H9 (cell line): ENCODE measurements around the gene TRPC3. TPM values are rescaled to one million over a fixed set of nuclear protein-coding genes. Genes with fewer than 3 reads are reported as not detected.

Experiments used
- DNase-seq: peaks from one replicate; pipeline ENCODE4 v3.0.0-alpha.2; 2017
- H2AFZ ChIP-seq: one replicate; pipeline ENCODE4 v1.6.1; 2013; ENCODE audit warnings: mild to moderate bottlenecking, low read length, control low read depth, moderate library complexity
- H2AK5ac ChIP-seq: 2 replicates; pipeline ENCODE4 v1.6.1; 2013; ENCODE audit warnings: low read length, control low read depth, mixed read lengths; ENCODE audit not compliant: insufficient read length
- H2BK120ac ChIP-seq: one replicate; pipeline ENCODE4 v1.6.1; 2013; ENCODE audit warnings: low read depth, mild to moderate bottlenecking, low read length, control low read depth, inconsistent platforms; ENCODE audit not compliant: poor library complexity, severe bottlenecking
- H2BK12ac ChIP-seq: 2 replicates; pipeline ENCODE4 v1.6.1; 2013; ENCODE audit warnings: low read length, control low read depth, mixed read lengths, low read depth; ENCODE audit not compliant: insufficient read length
- H2BK15ac ChIP-seq: 2 replicates; pipeline ENCODE4 v1.6.1; 2013; ENCODE audit warnings: low read depth, low read length, control low read depth
- H2BK20ac ChIP-seq: one replicate; pipeline ENCODE4 v1.6.1; 2013; ENCODE audit warnings: low read depth, mild to moderate bottlenecking, low read length, control low read depth, inconsistent platforms; ENCODE audit not compliant: poor library complexity, severe bottlenecking
- H2BK5ac ChIP-seq: 2 replicates; pipeline ENCODE4 v1.6.1; 2013; ENCODE audit warnings: low read length, control low read depth, mixed read lengths; ENCODE audit not compliant: insufficient read length
- H3K14ac ChIP-seq: 2 replicates; pipeline ENCODE4 v1.6.1; 2013; ENCODE audit warnings: low read length, control low read depth; ENCODE audit not compliant: insufficient read depth
- H3K18ac ChIP-seq: 2 replicates; pipeline ENCODE4 v1.6.1; 2013; ENCODE audit warnings: low read depth, mild to moderate bottlenecking, mixed read lengths, low read length, control low read depth; ENCODE audit not compliant: insufficient read length
- H3K23ac ChIP-seq: 2 replicates; pipeline ENCODE4 v1.6.1; 2013; ENCODE audit warnings: low read length, control low read depth, mixed read lengths, low read depth; ENCODE audit not compliant: insufficient read length
- H3K23me2 ChIP-seq: 2 replicates; pipeline ENCODE4 v1.6.1; 2013; ENCODE audit warnings: low read depth, mild to moderate bottlenecking, mixed read lengths, low read length, control low read depth; ENCODE audit not compliant: insufficient read length, poor library complexity, severe bottlenecking
- H3K27ac ChIP-seq: 2 replicates; pipeline ENCODE4 v1.5.1; 2013; ENCODE audit warnings: low read length, control low read depth, mixed read lengths, low read depth; ENCODE audit not compliant: insufficient read length
- H3K27me3 ChIP-seq: 2 replicates; pipeline ENCODE4 v1.6.1; 2013; ENCODE audit warnings: low read length, control low read depth, inconsistent platforms; ENCODE audit not compliant: insufficient read depth
- H3K4ac ChIP-seq: 2 replicates; pipeline ENCODE4 v1.6.1; 2013; ENCODE audit warnings: low read depth, mild to moderate bottlenecking, control low read depth, inconsistent platforms, low read length, moderate library complexity
- H3K4me1 ChIP-seq: 2 replicates; pipeline ENCODE4 v1.6.1; 2013; ENCODE audit warnings: low read length, control low read depth, inconsistent platforms; ENCODE audit not compliant: insufficient read depth
- H3K4me2 ChIP-seq: 2 replicates; pipeline ENCODE4 v1.6.1; 2013; ENCODE audit warnings: low read length, control low read depth, mixed read lengths; ENCODE audit not compliant: insufficient read length, insufficient read depth
- H3K56ac ChIP-seq: 2 replicates; pipeline ENCODE4 v1.6.1; 2013; ENCODE audit warnings: low read depth, mild to moderate bottlenecking, mixed read lengths, low read length, control low read depth; ENCODE audit not compliant: insufficient read length
- H3K79me1 ChIP-seq: 2 replicates; pipeline ENCODE4 v1.6.1; 2013; ENCODE audit warnings: low read depth, mild to moderate bottlenecking, moderate library complexity, low read length, control low read depth, inconsistent platforms; ENCODE audit not compliant: insufficient read depth, poor library complexity, severe bottlenecking
- H3K79me2 ChIP-seq: 2 replicates; pipeline ENCODE4 v1.6.1; 2013; ENCODE audit warnings: low read length, control low read depth, inconsistent platforms; ENCODE audit not compliant: insufficient read depth
- H3K9ac ChIP-seq: 2 replicates; pipeline ENCODE4 v1.6.1; 2013; ENCODE audit warnings: low read length, control low read depth, mixed read lengths; ENCODE audit not compliant: insufficient read length; ENCODE audit errors: extremely low read depth
- H3K9me3 ChIP-seq: one replicate; pipeline ENCODE4 v1.6.1; 2013; ENCODE audit warnings: low read depth, low read length, inconsistent platforms; ENCODE audit not compliant: control insufficient read depth
- H3T11ph ChIP-seq: one replicate; pipeline ENCODE4 v1.6.1; 2013; ENCODE audit warnings: mild to moderate bottlenecking, low read length, control low read depth, inconsistent platforms
- H4K20me1 ChIP-seq: one replicate; pipeline ENCODE4 v1.6.1; 2013; ENCODE audit not compliant: control insufficient read depth, insufficient read length, insufficient read depth
- H4K5ac ChIP-seq: 2 replicates; pipeline ENCODE4 v1.6.1; 2013; ENCODE audit warnings: low read depth, mild to moderate bottlenecking, mixed read lengths, low read length, control low read depth; ENCODE audit not compliant: insufficient read length
- H4K8ac ChIP-seq: replicated peaks from 2 replicates; pipeline ENCODE4 v1.6.1; 2013; ENCODE audit warnings: low read length, control low read depth, mixed read lengths, low read depth; ENCODE audit not compliant: insufficient read length
- H4K91ac ChIP-seq: 2 replicates; pipeline ENCODE4 v1.6.1; 2013; ENCODE audit warnings: low read depth, mild to moderate bottlenecking, moderate library complexity, mixed read lengths, low read length, control low read depth; ENCODE audit not compliant: insufficient read length
- H3K27ac Mint-ChIP-seq, 3 experiments: 2 replicates in 2 of 3; 3 replicates in 1 of 3; pipeline ENCODE4 v1.8.0; 2020 to 2021; ENCODE audit warnings: mixed read lengths in 3 of 3, mild to moderate bottlenecking in 1 of 3, moderate library complexity in 1 of 3
- H3K27me3 Mint-ChIP-seq: 2 replicates; pipeline ENCODE4 v1.8.0; 2021; ENCODE audit warnings: low read depth, mild to moderate bottlenecking, moderate library complexity, mixed read lengths
- H3K36me3 Mint-ChIP-seq, 3 experiments: 2 replicates in 2 of 3; 3 replicates in 1 of 3; pipeline ENCODE4 v1.8.0; 2020 to 2021; ENCODE audit warnings: low read depth in 3 of 3, mixed read lengths in 3 of 3; ENCODE audit not compliant: insufficient read depth in 1 of 3
- H3K4me1 Mint-ChIP-seq, 2 experiments: 2 replicates each; pipeline ENCODE4 v1.8.0; 2020; ENCODE audit warnings: mixed read lengths in 2 of 2
- H3K4me3 Mint-ChIP-seq, 2 experiments: 2 replicates in 1 of 2; 3 replicates in 1 of 2; pipeline ENCODE4 v1.8.0; 2020 to 2021; ENCODE audit warnings: mild to moderate bottlenecking in 2 of 2, mixed read lengths in 2 of 2, moderate library complexity in 1 of 2
- H3K9me3 Mint-ChIP-seq, 2 experiments: 2 replicates in 1 of 2; 3 replicates in 1 of 2; pipeline ENCODE4 v1.8.0; 2020; ENCODE audit warnings: mild to moderate bottlenecking in 2 of 2, mixed read lengths in 2 of 2, moderate library complexity in 1 of 2
- CTCF ChIP-seq: fragments of 200-600 bp; sonication (generic); conservative IDR thresholded peaks from 3 replicates; pipeline ENCODE4 v1.8.0; 2021; ENCODE audit warnings: antibody characterized with exemption, mild to moderate bottlenecking
- WGBS: extraction: QIAGEN DNeasy Blood & Tissue Kit; methylation state at CpG from one replicate; pipeline ENCODE4 v1.1.7; 2013; ENCODE audit warnings: missing lambda C conversion rate, low lambda C conversion rate, mixed read lengths; ENCODE audit not compliant: insufficient read length; ENCODE audit errors: extremely low coverage; 5-methylcytosine and 5-hydroxymethylcytosine counted together
- total RNA-seq: library from RNA; stranded (reverse); gene quantifications from 2 replicates; pipeline ENCODE4 v1.2.1, GENCODE V29; 2021

The TRPC3 gene
- total RNA-seq, 1 experiment from 2014 or later, result 0.13 TPM

DNA sequence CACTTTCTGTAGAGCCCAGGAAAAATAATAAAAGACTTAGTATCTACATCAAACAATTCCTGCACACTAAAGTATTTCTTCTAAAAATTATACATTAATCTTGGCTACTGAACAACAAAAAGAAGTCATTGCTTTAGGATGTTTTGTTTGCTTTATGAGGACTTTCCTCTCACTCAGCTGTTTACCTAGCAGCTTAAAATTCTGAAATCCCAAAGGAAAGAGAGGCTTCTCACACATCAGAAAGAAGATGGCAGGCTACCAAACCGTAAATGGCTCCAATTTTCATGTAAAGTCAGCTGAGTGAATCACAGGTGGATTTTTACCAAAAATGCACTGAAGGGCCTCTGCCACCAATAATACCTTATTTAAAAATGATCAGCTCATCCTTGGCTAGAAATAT is 9.0 kb upstream of the TRPC3 start:
- H3K4me2 ChIP-seq, result no peak overlapping the region

More for the DNA sequence above, 9.0 kb upstream of the TRPC3 start:
- Histone ChIP-seq H3K4ac (no peak overlapping the region), H3K9me3 (no peaks in the 10 kb centered on the region), H3K18ac (no peak overlapping the region), H4K91ac (no peak overlapping the region), H4K20me1 (no peaks in the 10 kb centered on the region), H2BK120ac (no peak overlapping the region), H2BK15ac (no peak overlapping the region), H2AFZ (no peak overlapping the region), H3K23ac (no peak overlapping the region), H2BK20ac (no peak overlapping the region), H3K27me3 (no peaks in the 10 kb centered on the region), H4K8ac (no peak overlapping the region), H2AK5ac (no peak overlapping the region), H3K27ac (no peak overlapping the region), H3K9ac (no peak overlapping the region), H3K14ac (no peak overlapping the region), H2BK12ac (no peak overlapping the region), H3K79me1 (no peaks in the 10 kb centered on the region), H3K79me2 (no peaks in the 10 kb centered on the region), H3K4me1 (no peaks in the 10 kb centered on the region), H3K23me2 (no peaks in the 10 kb centered on the region), H2BK5ac (no peak overlapping the region), H3K56ac (no peak overlapping the region), H4K5ac (no peak overlapping the region), H3T11ph (no peak overlapping the region)
- Mint-ChIP-seq H3K27ac (no peak overlapping the region), H3K27me3 (peaks cover 10% of the 10 kb centered on the region), H3K36me3 (no peaks in the 10 kb centered on the region), H3K4me1 (no peaks in the 10 kb centered on the region), H3K9me3 (no peaks in the 10 kb centered on the region), H3K4me3 (no peak overlapping the region)
- no peak for DNase-seq
- no peak for TF ChIP-seq CTCF
- no CpG with 5 or more reads among the region's 1 CpG for WGBS
